GM12875 (cell line): Measurements from ENCODE around the gene PRPS2.

Experiments
- H3K4me3 ChIP-seq: one replicate; pipeline ENCODE4 v1.5.1; 2011; ENCODE audit warnings: low read depth, low read length, control low read depth
- TF ChIP-seq, protein P1 (sequence below): IDR thresholded peaks from 2 replicates; pipeline ENCODE4 v1.5.1; 2011; ENCODE audit warnings: low read depth, mild to moderate bottlenecking, control low read depth, inconsistent platforms, low read length, moderate library complexity, borderline replicate concordance; ENCODE audit not compliant: insufficient read depth

PRPS2 gene

DNA sequence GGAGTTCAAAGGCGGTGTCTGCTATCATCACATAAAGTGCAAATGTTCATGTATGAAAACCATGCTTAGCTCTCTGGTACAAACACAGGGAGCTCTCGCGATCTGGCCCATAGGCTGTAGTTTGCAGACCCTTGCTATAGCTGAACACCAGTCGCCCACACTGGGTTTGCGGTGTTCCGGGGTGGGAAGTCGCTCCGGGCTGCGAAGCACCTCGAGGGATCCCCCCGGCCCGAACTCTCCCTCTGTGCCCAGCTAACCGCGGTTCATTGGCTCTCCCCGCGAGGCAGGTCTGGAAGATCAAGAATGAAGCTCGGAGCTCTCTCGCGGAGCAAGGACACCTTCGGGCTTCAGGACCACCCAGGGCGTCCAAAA is 341 bp upstream of the PRPS2 start:
- TF ChIP-seq, protein P1, sequence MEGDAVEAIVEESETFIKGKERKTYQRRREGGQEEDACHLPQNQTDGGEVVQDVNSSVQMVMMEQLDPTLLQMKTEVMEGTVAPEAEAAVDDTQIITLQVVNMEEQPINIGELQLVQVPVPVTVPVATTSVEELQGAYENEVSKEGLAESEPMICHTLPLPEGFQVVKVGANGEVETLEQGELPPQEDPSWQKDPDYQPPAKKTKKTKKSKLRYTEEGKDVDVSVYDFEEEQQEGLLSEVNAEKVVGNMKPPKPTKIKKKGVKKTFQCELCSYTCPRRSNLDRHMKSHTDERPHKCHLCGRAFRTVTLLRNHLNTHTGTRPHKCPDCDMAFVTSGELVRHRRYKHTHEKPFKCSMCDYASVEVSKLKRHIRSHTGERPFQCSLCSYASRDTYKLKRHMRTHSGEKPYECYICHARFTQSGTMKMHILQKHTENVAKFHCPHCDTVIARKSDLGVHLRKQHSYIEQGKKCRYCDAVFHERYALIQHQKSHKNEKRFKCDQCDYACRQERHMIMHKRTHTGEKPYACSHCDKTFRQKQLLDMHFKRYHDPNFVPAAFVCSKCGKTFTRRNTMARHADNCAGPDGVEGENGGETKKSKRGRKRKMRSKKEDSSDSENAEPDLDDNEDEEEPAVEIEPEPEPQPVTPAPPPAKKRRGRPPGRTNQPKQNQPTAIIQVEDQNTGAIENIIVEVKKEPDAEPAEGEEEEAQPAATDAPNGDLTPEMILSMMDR, result no peak
- H3K4me3 ChIP-seq, result peak overlapping the region; percentile 70

DNA sequence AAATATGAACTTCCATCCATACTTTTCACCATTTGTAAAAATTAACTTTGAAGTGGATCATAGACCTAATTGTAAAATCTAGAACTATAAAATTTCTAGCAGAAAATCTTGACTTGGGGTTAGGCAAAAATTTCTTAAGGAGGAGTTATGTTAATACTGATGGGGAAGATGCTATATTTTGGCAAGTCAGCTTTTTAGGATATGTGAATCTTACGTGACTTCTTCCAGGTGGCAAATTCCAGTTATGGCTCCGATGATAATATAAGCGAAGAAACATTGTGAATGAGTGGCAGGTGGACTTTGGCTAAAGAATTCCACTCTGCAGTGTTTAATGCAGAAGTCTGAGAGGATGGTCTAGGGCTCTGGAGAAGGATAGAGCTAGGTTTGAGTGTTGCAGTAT is 1.5 kb downstream of the PRPS2 start:
- TF ChIP-seq, protein P1, result no peak
- H3K4me3 ChIP-seq, result no peak overlapping the region

DNA sequence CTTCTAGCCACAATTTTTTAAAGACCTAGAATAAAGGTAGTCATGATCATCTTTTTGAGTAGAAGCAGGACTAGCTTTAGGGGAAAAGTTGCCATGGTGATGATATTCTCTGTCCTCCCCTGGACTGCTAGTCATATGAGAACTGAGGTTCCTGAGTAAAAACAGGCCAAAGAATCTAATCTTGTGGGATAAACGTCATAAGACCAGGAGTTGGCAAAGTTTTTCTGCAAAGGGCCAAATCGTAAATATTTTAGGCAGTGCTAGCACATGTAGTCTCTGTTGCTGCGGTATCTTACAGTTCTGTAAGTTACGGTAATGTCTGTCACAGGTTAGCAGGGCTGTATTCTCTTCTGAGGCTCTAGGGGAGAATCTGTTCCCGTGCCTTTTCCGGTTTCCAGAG is 3.4 kb downstream of the PRPS2 start:
- TF ChIP-seq, protein P1, result no peak
- no peak overlapping the region for H3K4me3 ChIP-seq

DNA sequence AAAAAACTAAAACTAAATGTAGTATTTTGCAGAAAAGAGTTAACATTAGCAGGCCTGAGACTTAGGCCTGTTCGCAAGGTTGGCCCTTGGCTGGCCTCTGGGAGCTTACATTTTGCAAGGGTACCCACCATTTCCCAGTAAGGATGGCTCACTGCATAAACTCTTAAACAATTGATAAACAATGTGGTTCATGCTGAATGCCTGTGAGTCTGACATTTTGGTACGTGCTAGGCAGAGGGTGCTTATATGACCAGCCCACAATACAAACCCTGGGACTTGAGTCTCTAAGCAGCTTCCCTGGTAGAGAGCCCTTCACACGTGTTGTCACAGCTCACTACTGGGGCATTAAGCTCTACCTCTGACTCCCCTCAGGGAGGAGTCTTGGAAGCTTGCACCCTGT is 7.4 kb downstream of the PRPS2 start:
- no peak overlapping the region for H3K4me3 ChIP-seq
- TF ChIP-seq, protein P1, result no peak

DNA sequence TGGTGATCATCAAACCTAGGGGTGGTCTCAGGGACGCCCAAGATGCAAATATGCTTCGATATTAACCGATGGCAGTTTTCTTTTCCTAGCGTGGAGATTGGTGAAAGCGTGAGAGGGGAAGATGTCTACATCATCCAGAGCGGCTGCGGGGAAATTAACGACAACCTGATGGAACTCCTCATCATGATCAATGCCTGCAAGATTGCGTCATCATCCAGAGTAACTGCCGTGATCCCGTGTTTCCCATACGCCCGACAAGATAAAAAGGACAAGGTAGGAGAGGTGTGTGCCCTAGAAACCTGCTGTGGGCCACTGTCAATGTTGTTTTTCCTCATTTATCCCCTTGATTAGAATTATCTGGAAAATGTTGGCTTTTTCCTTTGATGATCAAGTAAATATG is 7.9 kb downstream of the PRPS2 start:
- TF ChIP-seq, protein P1, result no peak
- no peak overlapping the region for H3K4me3 ChIP-seq

DNA sequence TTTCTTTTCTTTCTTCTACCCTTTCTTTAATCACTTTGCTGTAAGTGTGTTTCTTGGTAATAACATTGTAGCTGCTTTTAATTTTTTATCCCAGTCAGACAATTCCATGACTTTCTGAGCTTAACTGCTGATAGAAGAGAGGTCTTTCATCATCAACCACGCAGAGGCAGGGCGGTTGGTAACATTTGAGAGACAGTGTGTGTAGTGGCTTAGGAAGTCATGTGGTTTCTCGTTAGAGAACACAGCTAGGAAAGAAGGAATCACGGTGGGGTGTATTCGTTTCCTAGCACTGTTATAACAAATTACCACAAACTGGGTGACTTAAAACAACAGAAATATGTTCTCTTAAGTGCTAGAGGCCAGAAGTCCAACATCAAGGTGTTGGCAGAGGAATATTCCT is 11.5 kb downstream of the PRPS2 start:
- H3K4me3 ChIP-seq, result no peak overlapping the region
- TF ChIP-seq, protein P1, result no peak

DNA sequence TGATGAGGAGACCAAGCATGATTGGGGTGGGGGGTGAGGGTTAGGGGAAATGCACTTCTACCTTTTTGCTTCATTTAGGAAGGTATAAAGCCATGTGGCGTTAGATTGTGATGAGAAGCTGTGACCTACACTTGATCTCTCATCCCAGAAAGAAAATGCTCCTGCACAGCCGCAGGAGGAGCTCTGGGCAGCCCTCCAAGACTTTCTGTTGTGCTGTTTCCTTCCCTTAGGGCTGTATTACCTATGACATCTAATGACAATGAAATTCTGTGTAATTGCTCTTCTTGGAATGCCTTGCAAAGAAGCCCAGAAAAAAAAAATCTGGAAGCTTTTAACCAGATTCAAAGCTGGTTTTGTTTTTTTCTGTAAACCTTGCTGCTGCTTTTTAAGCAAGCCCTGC is 13.4 kb downstream of the PRPS2 start:
- H3K4me3 ChIP-seq, result no peak overlapping the region

More for the DNA sequence above, 13.4 kb downstream of the PRPS2 start:
- TF ChIP-seq, protein P1, result no peak
